ENCODE measurements around the gene SUMO3.

Gene SUMO3

DNA sequence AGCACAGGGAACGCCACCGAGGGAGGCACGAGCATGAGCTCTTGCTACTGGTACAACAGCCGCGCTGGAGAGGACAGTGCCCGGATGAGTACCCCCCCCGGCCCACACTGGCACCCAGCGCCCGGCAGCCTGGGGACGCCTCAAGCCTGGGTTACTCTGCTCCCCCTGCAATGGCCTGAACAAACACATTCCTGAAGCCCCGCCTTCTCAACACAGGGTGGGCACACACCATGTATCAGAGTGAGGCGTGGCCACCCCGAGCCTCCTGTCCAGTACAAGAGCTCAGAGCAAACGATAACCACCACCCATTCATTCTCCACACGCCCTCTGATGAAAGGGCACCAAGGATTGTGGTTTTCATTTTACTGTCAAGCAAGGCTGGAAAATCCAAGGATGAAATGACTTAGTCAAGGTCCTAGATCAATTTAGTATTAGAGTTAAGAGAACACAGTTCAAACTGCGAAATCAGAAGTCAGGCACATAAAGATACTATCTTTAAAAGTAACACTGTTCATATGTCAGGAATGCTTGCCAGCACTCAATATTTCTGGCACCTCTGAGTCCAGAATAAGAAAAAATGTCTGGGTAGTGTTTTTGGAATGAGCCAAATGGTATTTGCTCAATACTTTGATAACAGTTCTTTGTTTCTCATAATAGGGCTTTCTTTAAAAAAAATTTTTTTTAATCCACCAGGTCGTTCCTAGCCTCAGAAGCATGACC is 38.3 kb downstream of the SUMO3 start:
- no peak for TF ChIP-seq CTCF (conservative IDR thresholded peaks at IDR 0.05; ENCODE audit: low read depth, low read length)
- DNase-seq (ENCODE audit: low read depth): no peak
- no peak overlapping the region for H3K4me3 ChIP-seq (ENCODE audit: low read depth, low read length)

DNA sequence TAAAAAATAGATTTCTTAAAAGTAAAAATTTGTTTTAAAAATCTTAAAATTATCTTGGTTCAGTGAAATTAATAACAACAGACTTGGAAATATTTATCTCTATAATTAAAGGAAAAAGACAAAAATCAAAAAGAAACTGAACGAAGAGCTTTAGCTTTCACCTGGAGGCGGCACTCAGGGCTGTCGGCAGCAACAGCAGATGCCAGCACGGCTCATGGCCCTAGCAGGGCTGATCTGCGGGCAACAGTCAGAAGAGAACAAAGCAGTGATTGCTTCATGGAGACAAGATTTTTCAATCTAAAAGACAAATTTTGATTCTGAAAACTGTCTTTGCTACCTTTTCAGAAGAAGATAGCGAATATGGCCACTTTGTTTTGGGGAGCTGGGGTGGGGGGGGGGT is 38.9 kb downstream of the SUMO3 start:
- H3K4me3 ChIP-seq (ENCODE audit: low read depth, low read length): no peak overlapping the region
- no peak for DNase-seq (ENCODE audit: low read depth)
- no peak for TF ChIP-seq CTCF (conservative IDR thresholded peaks at IDR 0.05; ENCODE audit: low read depth, low read length)

DNA sequence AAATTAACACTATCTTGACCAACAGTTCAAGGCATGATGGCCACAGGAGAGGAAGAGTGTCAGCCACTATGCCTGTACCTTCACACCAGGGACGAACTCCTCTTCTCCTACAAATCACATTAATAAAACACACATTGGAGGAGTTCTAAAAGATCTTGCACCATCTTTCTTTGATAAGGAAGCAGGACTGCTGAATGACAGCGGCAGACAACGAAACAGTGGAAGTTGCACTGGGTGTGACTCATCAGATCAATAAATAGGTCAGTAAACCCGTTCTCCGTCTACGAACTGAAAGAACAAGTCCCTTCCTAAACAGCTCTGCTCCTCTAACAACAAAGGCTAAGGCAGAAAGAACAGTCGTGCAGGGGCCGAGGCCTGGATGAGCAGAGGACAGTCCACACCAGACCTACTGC is 39.4 kb downstream of the SUMO3 start:
- DNase-seq (ENCODE audit: low read depth): no peak
- TF ChIP-seq CTCF (conservative IDR thresholded peaks at IDR 0.05; ENCODE audit: low read depth, low read length): no peak
- no peak overlapping the region for H3K4me3 ChIP-seq (ENCODE audit: low read depth, low read length)

DNA sequence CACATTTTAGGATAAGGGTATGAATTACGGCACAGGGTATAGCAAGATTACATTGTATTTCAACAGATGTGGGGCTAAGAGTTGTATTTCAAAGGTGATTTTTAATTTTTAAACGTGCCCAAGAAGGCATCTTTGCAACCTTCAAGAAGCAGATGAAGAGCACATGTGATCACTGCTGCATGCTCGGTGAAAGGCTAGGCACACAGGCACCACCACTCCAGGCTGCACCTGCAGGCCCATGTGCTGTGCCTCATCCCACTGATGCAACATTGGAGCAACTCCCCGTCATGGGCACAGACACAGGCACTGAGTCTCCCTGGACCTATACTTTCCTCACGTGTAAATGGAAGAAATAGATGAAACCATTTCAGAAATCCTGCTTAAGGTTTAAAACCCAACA is 39.8 kb downstream of the SUMO3 start:
- no peak for TF ChIP-seq CTCF (conservative IDR thresholded peaks at IDR 0.05; ENCODE audit: low read depth, low read length)

DNA sequence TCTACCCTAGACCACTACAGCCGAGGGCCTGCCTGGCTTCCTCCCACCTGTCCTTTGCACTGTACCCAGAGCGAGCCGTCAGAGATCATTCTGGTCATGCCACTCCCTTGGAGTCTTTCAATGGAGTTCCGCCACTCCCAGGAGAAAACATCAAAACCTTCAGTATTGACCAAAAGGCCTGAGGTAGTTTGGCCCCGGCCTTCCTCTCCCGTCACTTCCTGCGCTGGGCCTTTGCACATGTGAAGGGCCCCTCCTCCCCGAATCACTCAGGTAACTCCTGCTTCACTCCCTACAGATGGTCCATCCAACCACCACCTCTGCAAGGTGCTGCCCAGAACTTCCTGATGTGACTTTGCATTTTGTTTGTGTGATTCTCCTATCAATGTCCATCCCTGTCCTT is 42.9 kb downstream of the SUMO3 start:
- DNase-seq (ENCODE audit: low read depth): no peak
- TF ChIP-seq CTCF (conservative IDR thresholded peaks at IDR 0.05; ENCODE audit: low read depth, low read length): no peak
- no peak overlapping the region for H3K4me3 ChIP-seq (ENCODE audit: low read depth, low read length)

More for the DNA sequence above, 39.8 kb downstream of the SUMO3 start:
- DNase-seq (ENCODE audit: low read depth): no peak
- no peak overlapping the region for H3K4me3 ChIP-seq (ENCODE audit: low read depth, low read length)

DNA sequence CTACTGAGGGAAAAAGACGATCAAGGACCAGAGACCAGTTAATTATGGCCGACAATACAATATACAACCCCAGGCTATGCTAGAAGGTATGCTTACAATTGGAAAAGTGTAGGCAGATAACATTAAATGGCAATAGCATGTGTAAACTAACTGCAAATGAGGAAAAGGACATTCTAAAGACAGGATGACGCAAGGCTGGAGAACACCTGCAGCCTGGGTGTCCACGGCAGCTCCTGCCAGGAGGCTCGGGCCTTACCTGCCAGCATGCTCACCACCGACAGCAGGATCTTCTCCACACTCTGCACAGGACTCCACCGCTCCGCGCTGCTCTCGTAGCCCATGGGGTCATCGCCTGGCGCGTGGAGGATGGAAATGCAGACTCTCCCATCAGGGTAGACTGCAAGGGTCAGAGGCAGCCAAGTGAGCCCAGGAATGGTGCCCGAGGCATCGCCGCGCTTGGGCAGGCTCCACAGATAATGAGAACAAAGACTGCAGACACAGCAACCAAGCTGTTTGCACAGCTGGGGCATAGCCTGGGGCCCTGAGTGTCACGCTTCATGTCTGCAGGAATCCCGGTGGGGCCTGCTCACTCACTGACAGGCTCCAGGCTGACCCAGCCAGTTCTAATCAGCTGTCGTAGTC is 44.5 kb downstream of the SUMO3 start:
- DNase-seq (ENCODE audit: low read depth): no peak
- no peak for TF ChIP-seq CTCF (conservative IDR thresholded peaks at IDR 0.05; ENCODE audit: low read depth, low read length)
- no peak overlapping the region for H3K4me3 ChIP-seq (ENCODE audit: low read depth, low read length)
